ENCODE results near the gene CISD2.
A peak's percentile ranks its signal among the peaks of the same experiment; 100 is the strongest.
"Not testable (repeated sequence)": the region's sequence is repeated elsewhere in the genome, so short reads cannot be mapped to it uniquely, and the experiment has no call there.

The CISD2 gene

GRCh38 chr4:102868781-102869568, at the start of gene CISD2:
Gene CISD2 (plus strand): TSS chr4:102868992. CDS start chr4:102869085, 93 bp downstream.
- DNase-seq, result peak; percentile 82 to 92

GRCh38 chr4:102819100-102819499, 49.7 kb upstream of the CISD2 start:
- not testable (repeated sequence) for DNase-seq

- no peak for DNase-seq
Observed at GRCh38 chr4:102819588-102820365, 49.0 kb upstream of the CISD2 start.

GRCh38 chr4:102823464-102823863, 45.3 kb upstream of the CISD2 start:
- no peak for DNase-seq

- DNase-seq, result no peak
Observed at GRCh38 chr4:102823897-102824296, 44.9 kb upstream of the CISD2 start.

- no peak for DNase-seq
Observed at GRCh38 chr4:102824398-102824797, 44.4 kb upstream of the CISD2 start.

- peak in 1 of 2 experiments; percentile 49 for DNase-seq
Observed at GRCh38 chr4:102825261-102826091, 43.3 kb upstream of the CISD2 start.

- no peak for DNase-seq
Observed at GRCh38 chr4:102826105-102826889, 42.5 kb upstream of the CISD2 start.

- peak; percentile 78 to 85 for DNase-seq
Observed at GRCh38 chr4:102826890-102827673, 41.7 kb upstream of the CISD2 start, which contains the start of gene UBE2D3. Gene UBE2D3 (minus strand): TSS chr4:102827551. CDS start chr4:102826508, 1,043 bp downstream.

- peak; percentile 96 to 99 for DNase-seq
Observed at GRCh38 chr4:102827674-102828496, 40.9 kb upstream of the CISD2 start.

- DNase-seq, result no peak
Observed at GRCh38 chr4:102828497-102828808, 40.3 kb upstream of the CISD2 start.

GRCh38 chr4:102829803-102830202, 39.0 kb upstream of the CISD2 start:
- no peak for DNase-seq

- no peak for DNase-seq
Observed at GRCh38 chr4:102832105-102832504, 36.7 kb upstream of the CISD2 start.

- DNase-seq, result no peak
Observed at GRCh38 chr4:102832667-102833066, 36.1 kb upstream of the CISD2 start.

GRCh38 chr4:102836596-102836995, 32.2 kb upstream of the CISD2 start:
- no peak for DNase-seq

GRCh38 chr4:102842367-102842766, 26.4 kb upstream of the CISD2 start:
- DNase-seq, result no peak

- no peak for DNase-seq
Observed at GRCh38 chr4:102843273-102843672, 25.5 kb upstream of the CISD2 start.

GRCh38 chr4:102843938-102844337, 24.9 kb upstream of the CISD2 start:
- no peak for DNase-seq

- no peak for DNase-seq
Observed at GRCh38 chr4:102847687-102848086, 21.1 kb upstream of the CISD2 start.

GRCh38 chr4:102849579-102850104, 19.1 kb upstream of the CISD2 start:
- DNase-seq, result no peak

Measured in NCI-H2081 (cell line).